RCC 7860 (cell line): ENCODE results near the gene CNOT6.
"Not testable (repeated sequence)": the region's sequence is repeated elsewhere in the genome, so short reads cannot be mapped to it uniquely, and the experiment has no call there.

Experiments
- DNase-seq: peaks from one replicate; pipeline ENCODE4 v3.0.0-alpha.2; 2015; ENCODE audit warnings: low spot score
- FAIRE-seq: peaks from 2 replicates; lab custom pipeline; 2012; peaks lifted over from hg19 to GRCh38; lab: Jason Lieb, UNC

CNOT6 gene

DNA sequence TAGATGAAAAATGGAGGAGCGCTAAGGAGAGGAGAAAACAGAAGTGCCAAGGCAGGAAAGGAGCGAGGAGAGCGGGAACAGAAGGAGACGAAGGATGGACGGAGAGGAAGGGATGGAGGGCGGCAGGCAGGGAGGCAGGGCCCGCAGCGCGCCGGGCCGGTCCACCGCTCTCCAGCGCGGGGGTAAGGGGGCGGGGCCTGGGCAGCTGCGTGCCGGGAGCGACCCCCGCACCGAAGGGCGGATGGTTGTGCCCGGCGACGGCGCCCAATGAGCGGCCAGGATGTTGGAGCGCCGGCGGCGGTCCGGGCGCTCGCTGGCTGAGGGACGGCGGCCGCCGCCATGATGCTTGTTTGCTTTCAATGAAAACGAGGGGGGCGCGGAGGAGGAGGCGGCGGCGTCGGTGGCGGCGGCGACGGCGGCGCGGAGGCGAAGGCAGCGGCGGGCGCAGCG is at the start of gene CNOT6:
Gene CNOT6, plus strand, starts transcription at position 320 of the 450 bp plus-strand sequence. CDS start 34,898 bp downstream, outside the sequence.
- FAIRE-seq (no peak), DNase-seq (peak; percentile 79)

DNA sequence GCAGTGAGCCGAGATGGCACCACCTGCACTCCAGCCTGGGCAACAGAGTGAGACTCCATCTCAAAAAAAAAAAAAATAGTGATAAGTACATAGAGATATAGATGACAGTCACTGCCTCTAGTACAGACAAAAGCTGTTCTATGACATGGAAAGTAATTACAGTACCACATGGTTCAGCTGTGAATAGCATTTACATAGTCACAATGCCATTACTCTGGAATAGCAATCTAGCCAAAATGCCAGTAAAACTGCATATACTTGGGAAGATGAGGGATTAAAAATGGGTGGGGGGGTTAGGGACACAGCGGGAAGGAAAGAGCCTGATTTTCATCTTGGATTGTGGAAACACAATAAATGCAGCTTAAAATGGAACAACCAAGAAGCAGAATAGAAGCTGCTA is 39.4 kb upstream of the CNOT6 start:
- no peak for DNase-seq
- no peak for FAIRE-seq

DNA sequence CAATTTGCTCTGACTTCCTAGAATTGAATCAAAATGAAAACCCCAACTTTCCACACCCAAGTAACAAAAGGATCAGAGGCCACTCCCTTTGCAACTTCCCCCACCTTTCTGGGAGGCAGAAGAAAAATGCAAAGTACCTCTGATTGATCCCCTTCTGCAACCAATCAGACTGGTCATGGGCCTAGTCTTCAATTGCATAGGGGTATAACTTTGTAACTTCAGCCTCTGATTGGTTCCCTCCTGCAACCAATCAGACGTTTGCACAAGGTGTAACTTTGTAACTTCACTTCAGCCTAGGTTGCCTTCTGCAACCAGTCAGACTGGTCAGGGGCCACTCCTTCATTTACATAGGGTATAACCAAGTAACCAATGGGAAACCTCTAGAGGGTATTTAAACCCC is 38.3 kb upstream of the CNOT6 start:
- FAIRE-seq (no peak), DNase-seq (no peak)

DNA sequence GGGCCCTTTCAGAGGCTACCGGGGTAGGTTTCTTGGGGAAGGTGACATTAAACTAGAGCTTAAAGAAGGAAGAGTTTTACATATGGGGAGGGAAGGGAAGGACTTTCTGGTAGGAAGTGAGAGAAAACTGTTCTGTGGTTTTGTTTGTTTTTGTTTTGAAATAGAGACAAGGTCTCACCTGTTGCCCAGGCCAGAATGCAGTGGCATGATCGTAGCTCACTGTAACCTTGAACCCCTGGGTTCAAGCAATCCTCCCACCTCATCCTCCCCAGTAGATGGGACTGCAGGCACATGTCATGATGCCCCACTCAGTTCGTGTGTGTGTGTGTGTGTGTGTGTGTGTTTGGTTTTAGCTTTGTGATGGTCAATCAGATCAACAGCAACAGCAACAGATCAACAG is 37.4 kb upstream of the CNOT6 start:
- DNase-seq (no peak), FAIRE-seq (no peak)

DNA sequence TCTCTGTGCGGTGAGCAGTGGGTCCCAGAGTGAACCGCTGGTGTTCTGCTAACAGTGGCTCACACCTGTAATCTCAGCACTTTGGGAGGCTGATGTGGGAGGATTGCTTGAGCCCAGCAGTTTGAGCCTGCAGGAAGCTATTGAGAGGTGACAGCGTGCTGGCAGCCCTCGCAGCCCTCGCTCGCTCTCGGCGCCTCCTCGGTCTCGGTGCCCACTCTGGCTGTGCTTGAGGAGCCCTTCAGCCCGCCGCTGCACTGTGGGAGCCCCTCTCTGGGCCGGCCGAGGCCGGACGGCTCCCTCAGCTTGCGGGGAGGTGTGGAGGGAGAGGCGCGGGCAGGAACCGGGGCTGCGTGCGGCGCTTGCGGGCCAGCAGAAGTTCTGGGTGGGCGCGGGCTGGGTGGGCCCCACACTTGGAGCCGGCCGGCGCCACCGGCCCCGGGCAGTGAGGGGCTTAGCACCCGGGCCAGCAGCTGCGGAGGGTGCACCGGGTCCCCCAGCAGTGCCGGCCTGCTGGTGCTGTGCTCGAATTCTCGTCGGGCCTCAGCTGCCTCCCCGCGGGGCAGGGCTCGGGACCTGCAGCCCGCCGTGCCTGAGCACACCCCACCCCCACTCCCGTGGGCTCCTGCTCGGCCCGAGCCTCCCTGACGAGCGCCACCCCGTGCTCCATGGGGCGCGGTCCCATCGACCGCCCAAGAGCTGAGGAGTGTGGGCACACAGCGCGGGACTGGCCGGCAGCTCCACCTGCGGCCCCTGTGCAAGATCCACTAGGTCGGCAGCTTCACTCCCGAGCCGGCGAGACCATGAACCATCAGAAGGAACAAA is 35.1 kb upstream of the CNOT6 start:
- not testable (repeated sequence) for DNase-seq, FAIRE-seq

DNA sequence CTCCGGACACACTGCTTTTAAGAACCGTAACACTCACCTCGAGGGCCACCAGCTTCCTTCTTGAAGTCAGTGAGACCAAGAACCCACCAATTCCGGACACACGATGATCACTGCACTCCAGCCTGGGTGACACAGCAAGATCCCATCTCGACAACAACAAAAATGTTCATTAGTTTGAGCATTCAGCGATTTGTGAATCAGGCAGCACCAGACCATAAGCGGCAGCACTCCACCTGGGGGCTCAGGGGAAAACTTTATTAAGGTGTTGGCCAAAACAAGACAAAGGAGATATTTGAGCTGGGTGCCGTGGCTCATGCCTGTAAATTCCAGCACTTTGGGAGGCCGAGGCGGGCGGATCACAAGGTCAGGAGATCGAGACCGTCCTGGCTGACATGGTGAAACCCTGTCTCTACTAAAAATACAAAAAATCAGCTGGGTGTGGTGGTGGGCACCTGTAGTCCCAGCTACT is 34.5 kb upstream of the CNOT6 start:
- not testable (repeated sequence) for DNase-seq, FAIRE-seq

DNA sequence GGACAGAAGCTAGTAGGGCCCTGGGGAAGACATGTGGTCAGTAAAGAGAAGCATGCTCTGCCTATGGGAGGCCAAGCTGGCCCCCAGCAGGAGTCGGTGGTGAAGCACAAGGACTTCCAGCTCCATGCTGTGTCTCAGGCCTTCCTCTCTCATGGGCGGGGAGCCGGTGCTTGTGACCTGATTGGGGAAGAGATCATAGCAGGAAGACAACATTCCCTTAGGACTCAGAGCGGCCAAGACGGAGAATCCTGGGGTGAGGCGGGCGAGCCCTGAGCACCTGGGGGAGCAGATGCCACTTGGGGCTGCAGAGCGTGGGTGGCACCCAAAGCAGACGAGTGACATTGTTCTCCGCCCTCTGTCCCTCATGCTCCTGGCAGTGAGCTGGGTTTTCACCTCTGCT is 33.3 kb upstream of the CNOT6 start:
- no peak for DNase-seq
- no peak for FAIRE-seq

DNA sequence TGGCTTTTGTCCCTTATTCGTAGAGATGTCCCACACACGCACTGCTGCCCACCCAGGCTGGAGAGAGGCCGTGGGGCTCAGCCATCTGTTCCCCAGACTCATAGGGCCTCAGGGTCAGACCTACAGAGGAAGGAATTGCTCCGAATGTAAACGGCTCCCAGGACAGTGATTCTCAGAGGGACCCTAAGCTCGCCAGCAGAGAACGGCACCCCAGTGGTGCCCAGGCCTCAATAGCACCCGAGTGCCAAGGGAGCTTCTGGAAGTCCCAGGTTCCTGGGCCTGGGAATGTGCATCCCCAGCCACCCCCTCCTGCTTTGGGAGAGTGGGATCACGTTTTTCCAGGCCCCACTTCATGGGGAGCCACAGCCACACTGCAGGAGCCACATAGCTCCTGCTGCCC is 32.9 kb upstream of the CNOT6 start:
- DNase-seq (no peak), FAIRE-seq (no peak)

DNA sequence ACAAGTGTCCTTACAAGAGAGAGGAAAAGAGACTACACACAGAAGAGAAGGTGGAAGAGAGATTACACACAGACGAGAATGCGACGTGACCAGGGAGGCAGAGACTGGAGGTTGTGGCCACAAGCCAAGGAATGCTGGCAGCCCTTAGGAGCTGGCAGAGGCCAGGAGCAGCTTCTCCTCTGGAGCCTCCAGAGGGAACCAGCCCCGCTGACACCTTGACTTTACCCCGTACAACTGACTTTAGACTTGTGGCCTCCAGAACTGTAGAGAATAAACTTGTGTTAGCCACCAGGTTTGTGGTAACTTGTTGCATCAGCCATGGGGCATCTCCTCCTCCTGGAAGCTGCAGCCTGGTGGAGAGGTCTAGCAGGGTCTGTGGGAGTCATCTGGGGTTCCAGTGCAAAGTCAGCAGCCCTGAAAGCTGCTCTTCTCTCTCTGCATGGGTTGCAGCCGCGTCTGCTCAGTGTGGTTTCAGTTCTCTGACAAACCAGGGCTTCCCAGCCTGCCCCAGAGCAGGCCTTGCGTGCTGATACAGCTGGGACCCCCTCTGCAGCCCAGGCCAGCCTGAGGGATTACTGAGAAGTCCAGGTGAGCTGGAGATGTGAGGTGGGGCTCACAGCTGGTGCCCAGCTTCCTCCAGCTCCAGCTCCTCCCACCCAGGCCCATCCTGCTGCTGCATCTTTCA is 30.8 kb upstream of the CNOT6 start:
- no peak for FAIRE-seq
- no peak for DNase-seq

DNA sequence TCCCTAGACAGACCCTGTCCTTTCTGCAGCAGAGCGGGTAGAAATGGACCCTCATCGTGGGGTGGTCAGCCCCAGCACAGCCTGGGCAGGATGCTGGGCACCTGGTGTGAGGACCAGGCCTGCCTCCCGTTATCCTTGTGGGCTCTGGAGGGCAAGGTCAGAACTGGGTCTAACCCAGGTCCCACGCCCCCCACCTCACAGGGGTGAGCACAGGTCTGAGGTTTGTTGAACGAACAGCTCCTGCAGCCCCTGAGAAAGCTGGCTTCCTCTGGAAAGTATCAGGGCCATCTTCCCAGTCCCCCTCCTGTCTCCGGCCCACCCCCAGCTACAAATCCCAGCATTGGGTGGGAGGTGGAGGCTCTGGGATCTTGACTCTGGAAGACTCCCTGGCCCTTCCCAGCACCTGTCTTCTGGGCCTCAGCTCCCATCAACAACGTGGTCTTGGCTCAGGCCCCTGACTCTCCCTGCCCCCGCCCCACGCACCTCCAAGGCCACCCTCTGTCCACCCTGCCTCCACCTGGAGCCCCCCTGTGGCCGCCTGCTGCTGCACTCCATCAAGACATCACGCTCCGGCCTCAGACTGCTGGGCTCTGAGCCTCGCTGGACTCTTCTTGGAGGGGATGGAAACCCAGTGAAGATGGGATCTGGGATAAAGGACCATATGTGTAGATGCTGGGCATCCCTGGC is 30.1 kb upstream of the CNOT6 start:
- DNase-seq (no peak), FAIRE-seq (no peak)

DNA sequence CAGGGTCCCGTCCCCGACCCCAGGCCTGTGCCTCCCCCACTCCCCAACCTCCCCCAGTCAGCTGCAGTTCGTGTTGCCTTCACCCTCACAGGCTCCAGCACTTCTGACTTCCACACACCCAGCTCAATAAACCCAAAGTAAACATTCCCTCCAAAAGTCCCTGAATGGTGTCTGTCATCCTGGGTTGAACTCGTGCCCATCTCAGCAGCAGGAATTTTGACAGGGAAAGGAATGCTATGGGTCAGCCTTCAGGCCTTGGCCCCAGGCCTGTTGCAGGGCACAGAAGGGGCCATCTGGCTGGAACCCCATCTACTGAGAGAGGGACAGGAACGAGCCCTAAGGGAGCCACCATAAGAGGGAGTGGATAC is 29.6 kb upstream of the CNOT6 start:
- DNase-seq (no peak), FAIRE-seq (no peak)

DNA sequence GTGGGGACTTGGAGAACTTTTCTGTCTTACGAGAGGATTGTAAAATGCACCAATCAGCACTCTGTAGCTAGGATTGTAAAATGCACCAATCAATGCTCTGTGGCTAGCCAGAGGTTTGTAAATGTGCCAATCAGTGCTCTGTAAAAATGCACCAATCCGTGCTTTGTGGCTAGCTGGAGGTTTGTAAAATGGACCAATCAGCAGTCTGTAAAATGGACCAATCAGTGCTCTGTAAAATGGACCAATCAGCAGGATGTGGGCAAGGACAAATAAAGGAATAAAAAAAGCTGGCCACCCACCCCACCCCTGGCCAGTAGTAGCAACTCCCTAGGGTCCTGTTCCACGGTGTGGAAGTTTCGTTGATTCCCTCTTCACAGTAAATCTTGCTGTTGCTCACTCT is 29.1 kb upstream of the CNOT6 start:
- not testable (repeated sequence) for FAIRE-seq, DNase-seq

DNA sequence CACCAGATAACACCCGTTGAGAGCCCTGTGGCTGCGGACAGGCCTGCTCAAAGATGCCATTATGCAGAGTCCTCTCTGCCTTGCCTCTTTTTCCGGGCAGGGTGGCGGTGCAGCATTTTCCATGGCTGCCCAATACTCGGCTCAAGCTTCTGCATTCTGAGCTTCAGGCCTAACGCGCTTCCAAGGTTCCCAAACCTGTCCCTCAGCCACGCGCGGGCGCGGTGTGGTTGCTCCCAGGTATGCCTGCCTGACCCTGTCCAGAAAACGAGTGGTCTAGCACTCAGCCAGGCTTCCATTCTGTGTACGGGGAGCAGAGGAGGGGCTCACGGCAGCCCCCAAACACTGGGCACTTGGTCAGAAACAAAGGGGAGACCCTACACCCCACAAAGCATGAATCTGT is 27.9 kb upstream of the CNOT6 start:
- no peak for DNase-seq
- FAIRE-seq = no peak

DNA sequence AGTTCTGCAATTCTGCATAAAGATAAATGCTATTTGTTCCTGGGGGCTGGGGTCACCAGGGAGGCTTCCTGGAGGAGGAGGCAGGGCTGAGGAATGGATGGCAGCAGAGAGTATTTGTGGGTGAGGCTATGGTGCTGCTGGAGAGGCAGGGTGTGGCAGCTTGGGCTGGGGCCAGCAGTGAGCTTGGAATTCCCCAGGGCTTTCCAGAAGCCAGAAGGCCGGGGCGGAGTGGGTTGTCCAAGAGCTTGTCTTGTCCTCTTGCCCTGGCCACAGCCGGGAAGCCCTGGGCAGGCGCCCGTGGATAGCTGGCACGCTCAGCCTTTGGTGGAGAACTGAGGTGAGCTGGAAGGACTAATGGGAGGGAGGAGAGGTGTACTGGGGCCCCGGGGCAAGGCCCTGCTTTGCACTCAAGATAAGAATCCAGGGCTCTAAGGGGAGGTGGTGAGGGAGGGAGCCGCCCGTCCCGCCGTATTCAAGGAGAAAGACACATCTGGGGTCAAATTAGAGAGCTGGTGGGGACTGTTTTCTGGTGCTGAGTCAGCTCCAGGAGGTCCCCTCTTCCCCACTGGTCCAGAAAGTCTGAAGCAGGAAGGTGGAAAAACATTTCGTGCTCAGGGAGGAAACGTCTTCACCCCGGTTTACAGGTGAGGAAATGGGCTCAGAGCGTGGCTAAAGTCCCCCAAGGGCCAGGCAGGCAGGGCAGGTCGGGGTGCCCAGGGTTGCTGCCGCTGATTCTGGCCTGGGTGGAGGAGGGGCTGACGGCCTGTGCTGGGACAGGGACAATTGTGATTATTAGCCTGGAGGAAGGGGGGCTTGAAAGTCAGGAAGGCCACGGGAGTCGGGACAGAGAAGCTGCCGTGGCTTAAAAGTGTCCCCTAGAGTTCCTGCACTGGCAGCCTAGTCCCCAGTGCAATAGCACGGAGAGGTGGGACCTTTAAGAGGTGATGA is 26.9 kb upstream of the CNOT6 start:
- peak; percentile 80 for DNase-seq
- peak; percentile 45 for FAIRE-seq

DNA sequence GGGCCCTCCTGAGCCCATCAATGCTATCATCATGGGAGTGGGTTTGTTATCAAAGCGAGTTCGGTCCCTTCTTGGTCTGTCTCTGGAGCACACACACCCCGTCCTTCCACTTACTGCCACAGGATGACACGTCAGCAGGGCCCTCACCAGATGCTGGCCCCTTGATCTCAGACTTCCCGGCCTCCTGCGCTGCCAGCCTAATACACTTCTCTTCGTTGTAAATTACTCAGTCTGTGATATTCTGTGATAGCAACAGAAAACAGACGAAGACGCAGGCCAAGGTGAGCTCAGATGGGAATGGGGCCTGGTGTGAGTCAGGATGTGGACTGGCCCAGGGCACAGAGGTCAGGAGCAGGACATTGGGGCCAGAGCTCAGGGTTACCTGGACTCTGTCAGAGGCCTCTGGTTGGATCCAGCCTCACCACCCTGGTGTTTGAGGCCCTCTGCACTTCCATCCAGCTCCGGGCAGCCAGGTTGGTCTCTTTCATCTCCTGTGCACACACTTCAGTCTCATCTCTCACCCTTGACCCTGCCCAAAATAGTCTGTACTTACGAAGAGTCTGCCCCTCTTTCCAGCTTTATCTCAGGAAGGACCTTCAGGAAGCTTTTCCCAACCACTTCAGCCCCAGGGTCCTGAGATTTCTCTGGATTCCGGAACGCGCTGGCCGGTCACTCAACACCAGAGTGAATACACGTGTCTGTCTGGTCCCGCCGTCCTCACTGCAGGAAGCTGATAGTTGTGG is 26.0 kb upstream of the CNOT6 start:
- FAIRE-seq (no peak), DNase-seq (no peak)

DNA sequence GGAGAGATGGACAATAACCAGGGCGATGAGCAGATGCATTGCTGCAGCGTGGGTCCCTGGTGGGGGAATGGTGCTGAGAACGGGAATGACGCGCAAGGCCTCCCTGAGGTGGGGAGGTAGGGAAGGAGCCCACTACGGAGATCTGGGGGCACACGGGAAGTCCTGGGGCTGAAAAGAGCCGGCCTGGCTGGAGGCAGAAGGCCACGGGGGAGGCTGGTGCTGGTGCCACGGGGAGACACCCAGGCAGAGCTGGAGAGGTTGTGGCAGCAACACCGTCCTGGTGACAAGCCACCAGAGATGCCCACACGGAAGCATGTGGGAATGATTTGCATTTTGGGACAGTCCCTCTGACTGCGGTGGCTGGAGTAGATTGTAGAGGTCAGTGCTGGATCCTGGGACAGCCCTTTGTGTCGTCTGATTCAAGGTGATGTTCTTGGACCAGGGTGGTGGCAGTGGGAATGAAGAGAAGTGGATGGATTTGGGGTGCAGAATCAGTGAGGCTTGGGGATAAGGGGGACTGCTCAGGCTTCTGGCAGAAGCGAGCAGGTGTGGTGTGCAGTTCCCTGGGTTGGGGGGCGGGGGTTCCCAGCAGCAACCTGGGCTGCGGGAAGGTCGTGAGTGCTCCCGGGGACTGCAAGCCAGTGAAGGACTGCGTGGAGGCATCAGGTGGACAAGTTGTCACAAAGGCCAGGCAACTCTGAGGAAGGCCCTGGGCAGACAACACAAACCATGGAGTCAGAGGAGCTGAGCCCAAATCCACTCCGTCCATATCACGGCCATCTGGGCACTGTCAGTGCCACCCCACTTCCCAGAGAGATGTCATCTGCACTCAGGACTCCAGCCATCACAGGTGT is 25.2 kb upstream of the CNOT6 start:
- FAIRE-seq = no peak

DNA sequence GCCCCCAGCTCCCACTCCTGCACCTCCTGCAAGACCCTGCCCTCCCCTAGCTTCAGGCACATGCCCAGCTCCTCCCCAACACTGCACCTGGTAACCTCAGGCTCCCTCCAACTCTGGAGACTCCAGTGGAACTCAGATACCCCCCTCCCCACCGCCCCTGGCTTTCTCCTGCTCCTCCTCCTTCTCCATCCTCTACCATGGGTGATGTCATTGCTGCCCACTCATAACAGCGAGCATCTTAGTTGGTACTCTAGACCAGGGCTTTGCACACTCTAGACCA is 24.7 kb upstream of the CNOT6 start:
- no peak for DNase-seq
- no peak for FAIRE-seq

More for the DNA sequence above, 25.2 kb upstream of the CNOT6 start:
- DNase-seq = no peak

DNA sequence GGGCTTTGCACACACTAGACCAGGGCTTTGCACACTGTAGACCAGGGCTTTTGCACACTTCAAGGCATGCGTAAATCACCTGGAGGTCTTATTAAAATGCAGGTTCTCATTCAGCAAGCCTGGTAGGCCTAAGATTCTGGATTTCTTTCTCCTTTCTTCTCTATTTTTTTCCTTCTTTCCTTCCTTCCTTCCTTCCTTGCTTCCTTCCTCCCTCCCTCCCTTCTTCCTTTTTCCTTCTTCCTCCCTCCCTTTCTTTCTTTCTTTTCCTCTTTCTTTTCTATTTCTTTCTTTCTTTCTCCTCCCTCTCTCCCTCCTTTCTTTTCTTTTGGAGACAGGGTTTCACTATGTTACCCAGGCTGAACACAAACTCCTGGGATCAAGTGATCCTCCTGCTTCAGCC is 24.3 kb upstream of the CNOT6 start:
- FAIRE-seq = no peak
- DNase-seq = no peak

DNA sequence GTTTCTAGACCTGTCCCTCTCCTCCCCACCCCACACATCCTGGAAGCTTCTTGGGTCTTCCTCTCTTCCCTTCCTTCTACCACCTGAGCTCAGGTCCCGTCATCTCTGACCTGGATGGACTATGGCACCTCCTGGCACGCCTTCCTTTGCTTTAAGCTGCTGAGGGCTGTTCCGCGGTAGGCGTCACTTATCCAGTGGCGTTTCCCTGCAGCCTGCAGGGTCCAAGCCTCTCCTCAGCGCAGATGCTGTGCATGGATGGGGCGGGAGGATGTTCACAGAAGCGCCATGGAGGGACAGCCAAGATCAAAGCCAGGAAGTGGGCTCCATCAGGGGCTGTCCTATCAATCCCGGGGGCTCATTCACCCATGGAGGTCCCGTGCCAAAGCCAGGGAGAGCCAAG is 23.8 kb upstream of the CNOT6 start:
- no peak for FAIRE-seq
- no peak for DNase-seq
